ENCODE measurements around the gene PSTK.

Gene PSTK

GRCh38 chr10:123021517-123021916 lies 41.3 kb downstream of the PSTK start:
- no peak for DNase-seq

- DNase-seq, result no peak
Measured at GRCh38 chr10:123024540-123024939, 44.3 kb downstream of the PSTK start.

GRCh38 chr10:123026302-123026701 lies 46.1 kb downstream of the PSTK start:
- DNase-seq, result no peak

- no peak for DNase-seq
Measured at GRCh38 chr10:123027861-123028260, 47.7 kb downstream of the PSTK start.

GRCh38 chr10:123031124-123031523 lies 50.9 kb downstream of the PSTK start:
- no peak for DNase-seq

GRCh38 chr10:123034332-123034731 lies 54.1 kb downstream of the PSTK start:
- no peak for DNase-seq

- no peak for DNase-seq
Measured at GRCh38 chr10:123035467-123036086, 55.4 kb downstream of the PSTK start.

GRCh38 chr10:123038782-123039631 lies 58.8 kb downstream of the PSTK start:
- DNase-seq, result no peak

- DNase-seq, result no peak
Measured at GRCh38 chr10:123039632-123039930, 59.4 kb downstream of the PSTK start.
